NCI-H1048 (cell line): ENCODE data around the gene SLC25A30.
"Not testable (repeated sequence)": the region's sequence is repeated elsewhere in the genome, so short reads cannot be mapped to it uniquely, and the experiment has no call there.

ENCODE experiments used
- DNase-seq: peaks from one replicate; lab custom pipeline; 2025; lab: John Stamatoyannopoulos, UW

The SLC25A30 gene

DNA sequence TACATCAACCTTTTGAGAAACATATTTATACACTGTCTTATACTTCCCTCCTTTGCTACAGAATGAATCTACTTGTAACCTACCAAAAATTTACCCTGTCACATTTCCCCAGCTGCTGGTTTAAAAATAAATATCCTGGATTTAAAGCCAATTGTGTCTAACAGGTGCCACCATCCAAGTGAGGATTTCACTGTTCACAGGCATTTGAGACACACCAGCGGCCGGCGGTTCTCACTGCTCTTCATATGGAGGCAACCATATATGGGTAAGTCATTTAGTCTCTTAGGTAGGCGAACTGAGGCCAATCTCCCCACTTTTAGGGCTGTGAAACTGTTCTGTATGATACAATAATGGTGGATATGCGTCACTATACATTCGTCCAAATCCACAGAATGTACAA lies 26.2 kb downstream of the SLC25A30 start:
- no peak for DNase-seq

- not testable (repeated sequence) for DNase-seq
These were observed 27.0 kb downstream of the SLC25A30 start for GRCh38 chr13:45391128-45391527.

- DNase-seq: not testable (repeated sequence)
These were observed 27.8 kb downstream of the SLC25A30 start for GRCh38 chr13:45390348-45390747.

DNA sequence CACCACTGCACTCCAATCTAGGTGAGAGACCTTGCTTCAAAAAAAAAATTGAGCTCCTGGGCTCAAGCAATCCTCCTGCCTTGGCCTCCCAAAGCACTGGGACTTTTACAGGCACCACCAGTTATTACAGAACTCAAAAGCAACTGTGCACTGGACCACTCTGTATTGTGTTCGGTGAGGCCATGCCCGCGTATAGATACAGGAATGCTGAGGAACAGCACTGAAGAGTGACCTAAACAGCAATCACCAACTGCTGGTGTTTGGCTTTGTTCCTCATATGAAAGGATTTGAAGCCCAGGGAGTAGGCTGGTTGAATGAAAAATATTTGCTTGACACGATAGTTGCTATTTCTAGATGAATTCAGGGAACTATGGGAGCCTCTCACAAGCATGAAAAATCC lies 29.5 kb downstream of the SLC25A30 start:
- no peak for DNase-seq

DNA sequence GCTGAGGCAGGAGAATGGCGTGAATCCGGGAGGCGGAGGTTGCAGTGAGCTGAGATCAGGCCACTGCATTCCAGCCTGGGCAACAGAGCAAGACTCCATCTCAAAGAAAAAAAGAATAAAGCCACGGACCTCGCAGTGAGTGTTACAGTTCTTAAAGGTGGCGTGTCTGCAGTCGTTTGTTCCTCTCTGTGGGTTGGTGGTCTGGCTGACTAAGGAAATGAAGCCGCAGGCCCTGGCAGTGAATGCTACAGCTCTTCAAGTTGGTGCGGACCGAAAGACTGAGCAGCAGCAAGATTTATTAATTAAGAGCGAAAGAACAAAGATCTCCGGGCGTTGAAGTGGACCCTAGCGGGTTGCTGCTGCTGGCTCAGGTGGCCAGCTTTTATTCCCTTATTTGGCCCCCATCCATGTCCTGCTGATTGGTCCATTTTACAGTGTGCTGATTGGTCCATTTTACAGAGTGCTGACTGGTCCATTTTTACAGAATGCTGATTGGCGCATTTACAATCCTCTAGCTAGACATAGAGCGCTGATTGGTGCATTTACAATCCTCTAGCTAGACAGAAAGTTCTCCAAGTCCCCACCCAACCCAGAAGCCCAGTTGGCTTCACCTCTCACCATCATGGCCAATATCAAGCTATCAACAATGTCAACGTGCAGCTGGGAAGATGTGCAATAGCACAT lies 31.1 kb downstream of the SLC25A30 start:
- DNase-seq: not testable (repeated sequence)

DNA sequence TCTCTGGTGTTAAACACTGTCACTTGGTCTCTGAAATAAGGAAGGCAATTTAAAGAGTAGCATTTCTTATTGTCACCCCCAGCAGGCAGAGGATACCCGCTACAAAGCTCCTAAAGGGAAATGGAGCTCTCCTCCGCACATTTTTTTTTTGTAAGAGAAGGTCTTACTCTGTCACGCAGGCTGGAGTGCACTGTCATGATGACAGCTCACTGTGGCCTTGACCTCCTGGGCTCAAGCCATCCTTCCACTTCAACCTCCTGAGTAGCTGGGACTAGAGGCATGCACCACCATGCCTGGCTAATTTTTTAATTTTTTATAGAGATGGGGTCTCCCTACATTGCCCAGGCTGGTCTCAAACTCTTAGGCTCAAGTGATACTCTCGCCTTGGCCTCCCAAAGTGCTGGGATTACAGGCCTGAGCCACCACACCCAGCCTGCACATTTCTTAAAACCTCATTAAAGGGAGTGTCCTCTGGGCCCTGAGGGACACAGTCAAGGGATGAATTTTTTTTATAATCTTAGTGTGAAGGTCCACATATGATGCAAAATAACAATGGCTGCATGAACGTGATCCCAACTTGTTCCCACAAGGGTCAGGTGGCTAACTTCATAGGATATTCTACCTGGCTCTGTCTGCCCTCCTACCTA lies 32.1 kb downstream of the SLC25A30 start:
- DNase-seq: no peak

- DNase-seq: no peak
These were observed 32.9 kb downstream of the SLC25A30 start for GRCh38 chr13:45385320-45385719.

GRCh38 chr13:45384474-45385174 lies 33.5 kb downstream of the SLC25A30 start:
- no peak for DNase-seq

GRCh38 chr13:45382739-45383138 lies 35.4 kb downstream of the SLC25A30 start:
- DNase-seq: not testable (repeated sequence)

DNA sequence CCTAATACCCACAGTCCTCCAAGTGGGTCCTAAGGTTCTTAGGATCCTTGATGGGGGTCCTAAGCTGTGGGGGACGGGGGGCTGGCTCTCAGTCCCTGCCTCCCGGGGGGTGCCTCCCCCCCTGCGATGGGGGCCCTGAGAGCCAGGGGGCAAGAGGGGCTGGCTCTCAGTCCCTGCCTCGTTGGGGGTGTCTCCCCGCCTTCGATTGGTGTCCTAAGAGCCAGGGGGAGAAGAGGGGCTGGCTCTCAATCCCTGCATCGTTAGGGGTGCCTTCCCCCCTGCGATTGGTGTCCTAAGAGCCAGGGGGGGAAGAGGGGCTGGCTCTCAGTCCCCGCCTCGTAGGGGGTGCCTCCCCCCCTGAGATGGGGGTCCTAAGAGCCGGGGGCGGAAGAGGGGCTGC lies 37.0 kb downstream of the SLC25A30 start:
- no peak for DNase-seq

GRCh38 chr13:45380708-45381107 lies 37.5 kb downstream of the SLC25A30 start:
- not testable (repeated sequence) for DNase-seq

DNA sequence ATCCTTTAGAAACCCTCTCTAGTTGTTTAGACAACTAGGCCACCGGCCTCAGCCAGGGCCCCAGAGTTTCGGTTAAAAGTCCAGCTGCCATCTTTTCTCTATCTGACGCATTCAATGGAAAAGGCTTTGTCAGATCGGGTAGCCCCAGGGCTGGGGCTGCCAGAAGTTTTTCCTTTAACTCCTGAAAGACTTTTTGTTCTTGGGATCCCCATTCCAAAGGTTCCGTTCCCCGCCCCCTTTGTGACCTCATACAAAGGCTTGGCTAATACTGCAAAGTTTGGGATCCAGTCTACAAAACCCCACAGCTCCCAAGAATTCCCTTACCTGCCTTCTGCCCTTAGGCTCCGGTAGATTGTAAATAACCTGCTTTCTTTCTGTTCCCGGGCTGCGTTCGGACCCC lies 38.7 kb downstream of the SLC25A30 start:
- DNase-seq: not testable (repeated sequence)

- not testable (repeated sequence) for DNase-seq
These were observed 39.4 kb downstream of the SLC25A30 start for GRCh38 chr13:45378786-45379185.

- not testable (repeated sequence) for DNase-seq
These were observed 40.9 kb downstream of the SLC25A30 start for GRCh38 chr13:45377314-45377713.

- not testable (repeated sequence) for DNase-seq
These were observed 41.5 kb downstream of the SLC25A30 start for GRCh38 chr13:45376651-45377050.

- DNase-seq: no peak
These were observed 43.3 kb downstream of the SLC25A30 start for GRCh38 chr13:45374917-45375316.

GRCh38 chr13:45373162-45373547 lies 45.0 kb downstream of the SLC25A30 start:
- no peak for DNase-seq

DNA sequence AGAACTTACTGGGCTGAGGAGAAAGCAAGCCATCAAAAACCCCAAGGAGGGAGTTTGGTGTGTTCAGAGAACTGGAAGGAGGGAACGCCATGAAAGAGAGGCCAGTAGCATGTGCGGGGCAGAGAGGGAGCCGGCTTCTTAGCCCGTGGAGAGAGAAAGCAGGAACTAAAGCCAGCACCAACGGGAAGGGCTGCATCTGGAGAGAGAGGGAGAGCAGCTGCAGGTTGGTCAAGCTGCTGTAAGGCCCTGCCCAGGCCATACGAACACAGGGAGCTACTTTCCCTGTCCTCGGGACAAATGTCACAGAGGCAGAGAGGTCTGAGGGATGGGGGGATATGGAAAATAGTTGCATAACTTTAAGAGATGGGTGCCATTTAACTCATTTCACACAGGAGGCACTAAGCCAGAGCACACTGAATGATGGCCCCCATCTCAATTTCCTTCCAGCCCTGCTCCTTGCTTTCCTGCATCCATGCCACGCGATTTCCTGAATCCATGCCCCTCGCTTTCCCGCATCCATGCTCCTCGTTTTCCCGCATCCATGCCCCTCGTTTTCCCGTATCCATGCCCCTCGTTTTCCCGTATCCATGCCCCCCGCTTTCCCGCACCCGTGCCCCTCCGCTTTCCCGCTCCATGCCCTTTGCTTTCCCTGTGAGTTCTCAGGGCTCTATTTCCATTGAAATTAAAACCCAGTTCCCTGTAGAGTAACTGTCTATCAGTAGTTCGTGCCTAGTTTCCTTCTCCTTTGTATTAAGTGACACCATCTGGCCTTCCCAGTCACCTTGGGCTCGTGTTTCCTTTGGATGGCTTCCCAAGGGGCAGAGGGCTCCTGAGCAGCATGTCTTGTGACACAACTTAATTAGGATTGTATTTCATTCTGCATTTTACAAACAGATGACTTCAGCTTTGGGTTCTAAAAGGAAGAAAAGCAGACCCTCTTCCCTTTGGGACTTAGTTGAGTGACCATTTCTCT lies 45.7 kb downstream of the SLC25A30 start:
- no peak for DNase-seq

DNA sequence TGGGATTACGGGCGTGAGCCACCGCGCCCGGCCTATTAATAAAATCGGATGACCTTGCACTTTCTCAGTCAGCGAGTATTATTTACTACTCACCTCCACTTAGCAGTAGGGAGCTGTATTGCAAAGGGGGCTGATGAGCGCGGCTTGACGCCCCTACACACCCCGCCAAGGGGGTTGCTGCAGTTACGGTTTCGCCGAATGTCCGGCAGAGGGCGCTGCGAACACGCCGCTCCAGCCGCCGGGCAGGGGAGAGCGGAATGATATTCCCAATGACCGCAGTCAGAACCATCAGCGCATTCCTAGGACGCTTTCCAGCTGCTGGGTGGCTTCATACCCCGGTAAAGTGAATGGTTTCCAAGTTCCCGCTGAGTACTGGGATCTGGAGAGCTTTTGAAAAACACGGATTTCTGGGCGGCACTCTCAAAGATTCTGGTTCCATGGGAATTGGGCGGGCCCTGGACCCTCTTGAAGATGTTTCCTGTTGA lies 47.2 kb downstream of the SLC25A30 start:
- no peak for DNase-seq

DNA sequence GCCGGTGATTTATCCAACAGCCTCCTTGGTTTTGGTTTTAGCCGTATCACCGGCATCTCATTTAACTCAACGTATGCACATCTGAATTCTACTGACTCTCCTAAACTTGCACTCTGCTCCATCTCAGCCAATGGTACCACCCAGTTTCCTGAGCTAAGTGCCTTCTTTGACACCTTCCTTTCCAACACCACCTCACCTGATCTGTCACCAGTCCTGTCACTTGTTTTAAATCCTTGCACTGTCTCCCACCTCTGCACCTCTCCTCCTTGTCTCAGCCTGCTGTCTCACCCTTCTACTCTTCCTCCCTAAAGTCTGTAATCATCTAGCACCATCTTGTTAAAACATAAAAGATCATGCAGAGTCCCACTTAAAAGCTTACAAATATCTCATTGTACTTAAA lies 49.1 kb downstream of the SLC25A30 start:
- no peak for DNase-seq

DNA sequence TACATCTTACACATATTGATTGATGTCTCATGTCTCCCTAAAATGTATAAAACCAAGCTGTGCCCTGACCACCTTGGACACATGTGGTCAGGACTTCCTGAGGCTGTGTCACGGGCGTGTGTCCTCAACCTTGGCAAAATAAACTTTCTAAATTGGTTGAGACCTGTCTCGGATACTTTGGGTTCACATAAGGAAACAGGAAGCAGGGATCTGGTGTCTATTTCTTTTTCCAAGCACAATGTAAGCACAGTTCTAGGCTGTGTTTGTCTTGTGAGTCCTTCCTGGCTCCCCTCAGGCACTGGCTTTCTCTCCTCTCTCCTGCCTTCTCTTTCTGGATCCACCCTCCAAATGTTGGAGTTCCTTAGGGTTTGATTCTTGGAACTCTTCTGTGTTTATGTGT lies 49.6 kb downstream of the SLC25A30 start:
- DNase-seq: no peak

DNA sequence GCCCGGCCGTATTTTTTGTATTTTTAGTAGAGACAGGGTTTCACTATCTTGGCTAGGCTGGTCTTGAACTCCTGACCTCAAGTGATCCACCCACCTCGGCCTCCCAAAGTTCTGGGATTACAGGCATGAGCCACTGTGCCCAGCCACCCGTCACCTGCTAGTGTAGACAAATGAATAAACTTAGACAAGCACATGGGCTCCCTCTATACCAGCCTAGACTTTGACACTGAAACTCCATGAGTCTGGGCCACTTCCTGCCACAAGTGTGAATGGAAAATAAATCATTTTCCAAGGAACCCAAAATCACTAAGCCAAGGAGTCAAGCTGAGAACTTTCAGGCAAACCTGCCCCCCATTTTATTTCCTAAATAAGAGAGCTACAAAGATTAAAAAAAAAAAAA lies 50.2 kb downstream of the SLC25A30 start:
- no peak for DNase-seq
